BLaER1 (cell line): ENCODE measurements around the gene TSR2.

ENCODE experiments used
- H3K27ac ChIP-seq: shearing (Covaris generic); formaldehyde crosslinking; 2 replicates; pipeline ENCODE4 v1.8.1; 2022
- H3K27me3 ChIP-seq: shearing (Covaris generic); formaldehyde crosslinking; 2 replicates; pipeline ENCODE4 v1.8.1; 2022
- H3K36me3 ChIP-seq: shearing (Covaris generic); formaldehyde crosslinking; 2 replicates; pipeline ENCODE4 v1.8.1; 2022
- H3K4me1 ChIP-seq: shearing (Covaris generic); formaldehyde crosslinking; 2 replicates; pipeline ENCODE4 v1.8.1; 2022
- H3K4me2 ChIP-seq: shearing (Covaris generic); formaldehyde crosslinking; 2 replicates; pipeline ENCODE4 v1.8.1; 2022
- H3K4me3 ChIP-seq: shearing (Covaris generic); formaldehyde crosslinking; 2 replicates; pipeline ENCODE4 v1.8.1; 2022
- H3K9ac ChIP-seq: shearing (Covaris generic); formaldehyde crosslinking; 2 replicates; pipeline ENCODE4 v1.8.1; 2022
- H3K9me3 ChIP-seq: shearing (Covaris generic); formaldehyde crosslinking; 2 replicates; pipeline ENCODE4 v1.8.1; 2022
- H4K20me1 ChIP-seq: shearing (Covaris generic); formaldehyde crosslinking; 2 replicates; pipeline ENCODE4 v1.8.1; 2022
- Cebpa-rat ChIP-seq: shearing (Covaris generic); IDR thresholded peaks from 2 replicates; pipeline ENCODE4 v1.8.1; 2022

The TSR2 gene

DNA sequence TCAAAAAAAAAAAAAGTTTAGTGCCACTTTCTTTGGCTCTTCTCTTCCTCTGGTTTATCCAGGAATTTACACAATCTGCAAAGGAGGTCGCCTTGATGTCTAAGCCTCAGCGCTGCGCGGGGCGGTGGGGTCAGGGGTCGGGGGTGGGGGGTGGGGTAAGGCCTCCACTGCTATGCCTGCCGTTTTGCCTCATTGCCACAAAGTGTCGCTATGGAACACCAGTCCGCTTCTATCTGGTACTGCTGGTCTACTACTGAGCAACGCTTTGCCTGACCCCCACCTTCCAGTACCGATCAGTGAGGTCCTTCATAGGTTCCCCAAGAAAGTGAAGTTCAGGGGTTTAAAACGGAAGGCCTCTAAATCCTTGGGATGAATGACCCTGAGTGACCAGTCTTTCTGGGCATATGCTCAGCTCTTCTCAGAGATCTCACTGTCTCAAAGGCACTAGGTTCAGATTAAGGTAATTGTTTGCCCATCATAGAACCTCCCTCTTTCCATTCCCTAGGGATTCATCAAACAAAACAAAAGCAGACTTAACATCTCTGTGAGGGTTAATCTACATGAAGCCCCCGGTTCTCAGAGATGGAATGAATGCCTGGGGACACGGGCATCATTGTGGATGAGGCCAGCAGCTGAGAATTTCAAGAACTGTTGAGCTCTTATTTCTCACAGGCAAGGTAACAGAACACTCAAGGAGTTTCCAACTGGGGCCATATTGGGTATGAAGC, 16.9 kb upstream of the TSR2 start:
- H4K20me1 ChIP-seq = no peaks in the 10 kb centered on the region
- H3K9ac ChIP-seq = no peak overlapping the region
- TF ChIP-seq Cebpa-rat = no peak
- no peak overlapping the region for H3K4me3 ChIP-seq
- no peak overlapping the region for H3K27ac ChIP-seq
- H3K9me3 ChIP-seq = no peaks in the 10 kb centered on the region
- H3K4me2 ChIP-seq = no peak overlapping the region
- peaks cover 78% of the 10 kb centered on the region for H3K27me3 ChIP-seq
- H3K4me1 ChIP-seq = no peaks in the 10 kb centered on the region
- H3K36me3 ChIP-seq = no peaks in the 10 kb centered on the region

DNA sequence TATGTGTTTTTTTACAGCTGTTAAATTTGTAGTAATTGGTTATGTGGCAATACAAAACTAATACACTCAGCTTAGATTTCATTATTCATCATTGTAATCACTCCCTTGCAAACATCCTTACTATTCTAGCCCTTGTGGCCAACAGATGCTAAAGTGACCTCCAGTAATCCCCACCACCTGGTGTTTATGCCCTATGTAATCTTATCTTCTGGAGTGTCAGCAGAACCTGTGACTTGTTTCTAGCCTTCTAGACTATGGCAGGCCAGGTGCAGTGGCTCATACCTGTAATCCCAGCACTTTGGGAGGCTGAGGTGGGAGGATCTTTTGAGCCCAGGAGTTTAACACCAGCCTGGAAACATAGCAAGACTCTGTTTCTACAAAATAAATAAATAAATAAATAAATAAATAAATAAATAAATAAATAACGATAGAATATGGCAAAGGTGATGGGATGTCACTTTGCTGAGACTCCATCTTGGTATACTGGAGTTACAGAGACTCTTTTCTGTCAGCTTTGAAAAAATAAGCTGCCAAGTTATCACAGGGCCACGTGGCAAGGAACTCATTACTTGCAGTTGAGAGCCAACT, 12.3 kb upstream of the TSR2 start:
- no peaks in the 10 kb centered on the region for H3K9me3 ChIP-seq
- H3K27ac ChIP-seq = no peak overlapping the region
- H4K20me1 ChIP-seq = no peaks in the 10 kb centered on the region
- H3K4me2 ChIP-seq = no peak overlapping the region
- no peaks in the 10 kb centered on the region for H3K36me3 ChIP-seq
- H3K9ac ChIP-seq = no peak overlapping the region
- H3K4me3 ChIP-seq = no peak overlapping the region
- peaks cover 42% of the 10 kb centered on the region for H3K27me3 ChIP-seq
- TF ChIP-seq Cebpa-rat = no peak
- no peaks in the 10 kb centered on the region for H3K4me1 ChIP-seq

DNA sequence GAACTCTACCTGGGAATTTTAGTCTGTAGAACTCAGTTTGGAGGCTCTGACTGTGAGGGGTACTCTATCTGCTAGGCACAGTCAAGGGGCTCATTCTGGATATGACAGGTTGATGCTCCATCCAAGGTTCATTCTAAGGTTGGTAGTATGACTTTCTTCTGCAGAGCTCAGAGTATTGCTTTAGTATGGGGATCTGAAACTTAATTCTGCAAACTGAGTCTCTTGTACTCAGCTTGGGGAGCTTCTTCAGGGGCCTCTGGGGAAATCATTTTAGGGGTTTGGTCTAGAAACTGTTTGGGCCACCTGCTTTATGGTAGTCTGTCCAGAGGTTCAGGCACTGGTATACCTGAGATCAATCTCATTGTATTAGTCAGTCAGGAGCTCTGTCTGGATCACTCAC, 9.7 kb upstream of the TSR2 start:
- H3K4me2 ChIP-seq = no peak overlapping the region
- H3K27me3 ChIP-seq = peaks cover 46% of the 10 kb centered on the region
- H3K9ac ChIP-seq = no peak overlapping the region
- no peaks in the 10 kb centered on the region for H4K20me1 ChIP-seq
- H3K27ac ChIP-seq = no peak overlapping the region
- no peak for TF ChIP-seq Cebpa-rat
- H3K4me1 ChIP-seq = no peaks in the 10 kb centered on the region
- no peaks in the 10 kb centered on the region for H3K9me3 ChIP-seq
- H3K36me3 ChIP-seq = no peaks in the 10 kb centered on the region
- no peak overlapping the region for H3K4me3 ChIP-seq

DNA sequence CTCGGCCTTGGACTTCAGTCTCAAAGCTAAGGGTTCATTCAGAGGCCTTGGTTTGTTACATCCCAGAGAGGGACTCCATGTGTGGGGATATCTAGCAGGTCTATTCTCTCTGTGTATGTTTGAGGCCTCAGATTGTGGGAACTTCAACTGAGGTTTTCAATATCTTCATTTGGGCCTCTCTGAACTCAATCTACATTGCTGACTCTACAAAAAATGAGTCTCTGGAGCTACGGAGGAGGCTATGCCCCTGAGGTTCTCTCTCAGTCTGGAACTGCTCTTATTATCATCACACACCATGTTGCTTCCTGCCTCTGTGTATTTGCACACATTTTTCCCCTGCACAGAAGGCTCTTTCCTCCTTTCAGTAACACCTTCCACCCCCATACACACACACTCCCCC, 5.1 kb upstream of the TSR2 start:
- no peak overlapping the region for H3K4me2 ChIP-seq
- no peak overlapping the region for H3K4me3 ChIP-seq
- H4K20me1 ChIP-seq = no peaks in the 10 kb centered on the region
- no peaks in the 10 kb centered on the region for H3K36me3 ChIP-seq
- H3K9me3 ChIP-seq = no peaks in the 10 kb centered on the region
- TF ChIP-seq Cebpa-rat = no peak
- no peak overlapping the region for H3K9ac ChIP-seq
- peaks cover 4% of the 10 kb centered on the region; the same call in 1 of the 2 replicates for H3K4me1 ChIP-seq
- H3K27ac ChIP-seq = no peak overlapping the region
- peaks cover 43% of the 10 kb centered on the region for H3K27me3 ChIP-seq

DNA sequence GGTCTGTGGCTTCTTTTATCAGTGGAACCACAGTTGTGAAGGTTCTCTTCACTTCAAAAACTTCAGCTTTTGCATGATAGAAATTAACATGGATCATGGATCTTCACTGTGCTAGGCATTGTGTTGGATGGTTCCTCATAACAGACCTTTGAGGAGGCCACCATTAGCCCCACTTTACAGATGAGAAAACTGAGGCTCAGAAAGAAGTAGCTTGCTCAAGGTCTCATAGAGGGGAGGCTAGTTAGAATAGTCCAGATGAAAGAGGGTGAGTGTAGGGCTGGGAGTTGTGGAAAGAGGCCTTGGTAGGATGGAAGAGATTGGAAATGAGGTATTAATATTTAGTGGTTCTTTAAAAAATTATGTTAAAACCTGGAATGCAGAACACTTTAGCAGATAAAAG, 2.6 kb downstream of the TSR2 start:
- Histone ChIP-seq H3K9me3 (0 out of 2 replicates have a peak, but pooled peaks cover 3% of the 10 kb centered on the region), H4K20me1 (peaks cover 67% of the 10 kb centered on the region), H3K4me3 (no peak overlapping the region), H3K4me1 (peaks cover 18% of the 10 kb centered on the region), H3K27me3 (peaks cover 56% of the 10 kb centered on the region), H3K4me2 (no peak overlapping the region), H3K36me3 (peaks cover 39% of the 10 kb centered on the region), H3K9ac (no peak overlapping the region), H3K27ac (no peak overlapping the region)
- TF ChIP-seq Cebpa-rat = no peak

DNA sequence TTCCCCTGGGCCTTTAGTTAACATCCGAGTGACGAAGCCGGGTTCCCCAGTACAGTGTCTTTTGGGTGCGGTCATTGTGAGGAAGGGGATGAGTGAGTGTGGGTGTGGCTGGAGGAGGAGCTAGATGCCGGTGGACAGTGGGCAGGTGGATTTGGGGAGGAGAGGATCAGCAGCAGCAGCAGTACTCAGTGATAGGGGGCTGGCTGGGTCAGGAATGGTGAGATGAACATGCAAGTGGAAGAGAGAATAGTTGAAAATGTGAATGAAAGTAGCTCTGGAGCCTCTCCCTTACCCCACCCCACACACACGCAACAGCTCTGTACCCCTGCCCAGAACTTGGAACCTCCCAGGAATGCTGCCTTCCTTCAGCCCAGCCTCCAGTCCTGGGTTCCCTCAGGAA, 4.5 kb downstream of the TSR2 start:
- 0 out of 2 replicates have a peak, but pooled peaks cover 3% of the 10 kb centered on the region for H3K9me3 ChIP-seq
- no peak overlapping the region for H3K4me3 ChIP-seq
- H3K36me3 ChIP-seq = peaks cover 44% of the 10 kb centered on the region
- H3K9ac ChIP-seq = no peak overlapping the region
- no peak for TF ChIP-seq Cebpa-rat
- H3K4me2 ChIP-seq = no peak overlapping the region
- peaks cover 67% of the 10 kb centered on the region for H4K20me1 ChIP-seq
- peaks cover 59% of the 10 kb centered on the region for H3K27me3 ChIP-seq
- peaks cover 14% of the 10 kb centered on the region for H3K4me1 ChIP-seq
- no peak overlapping the region for H3K27ac ChIP-seq

DNA sequence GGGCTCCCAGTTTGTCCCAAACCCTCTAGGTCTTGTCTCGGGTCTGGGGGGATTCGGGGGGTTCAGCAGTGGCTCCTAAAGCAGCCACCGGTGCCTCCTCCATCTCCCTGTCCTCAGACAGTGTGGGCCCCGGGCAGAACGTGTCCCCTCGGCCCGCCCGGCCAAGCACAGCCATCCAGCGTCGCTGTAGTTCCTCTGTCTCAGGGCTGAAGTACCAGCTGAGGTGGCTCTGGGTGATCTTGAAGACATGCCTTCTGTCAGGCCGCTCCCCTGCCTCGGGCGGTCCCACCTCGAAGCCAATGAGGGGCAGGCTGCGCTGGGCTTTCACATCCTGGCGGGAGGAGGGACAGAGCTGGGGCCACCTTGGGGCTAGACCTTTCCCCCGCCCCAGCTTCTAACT, 5.9 kb downstream of the TSR2 start:
- no peak for TF ChIP-seq Cebpa-rat
- Histone ChIP-seq H3K27me3 (peaks cover 59% of the 10 kb centered on the region), H3K4me3 (no peak overlapping the region), H3K27ac (no peak overlapping the region), H3K36me3 (peaks cover 44% of the 10 kb centered on the region), H3K9ac (no peak overlapping the region), H3K9me3 (no peaks in the 10 kb centered on the region), H3K4me2 (no peak overlapping the region), H3K4me1 (peaks cover 13% of the 10 kb centered on the region), H4K20me1 (peaks cover 59% of the 10 kb centered on the region)

DNA sequence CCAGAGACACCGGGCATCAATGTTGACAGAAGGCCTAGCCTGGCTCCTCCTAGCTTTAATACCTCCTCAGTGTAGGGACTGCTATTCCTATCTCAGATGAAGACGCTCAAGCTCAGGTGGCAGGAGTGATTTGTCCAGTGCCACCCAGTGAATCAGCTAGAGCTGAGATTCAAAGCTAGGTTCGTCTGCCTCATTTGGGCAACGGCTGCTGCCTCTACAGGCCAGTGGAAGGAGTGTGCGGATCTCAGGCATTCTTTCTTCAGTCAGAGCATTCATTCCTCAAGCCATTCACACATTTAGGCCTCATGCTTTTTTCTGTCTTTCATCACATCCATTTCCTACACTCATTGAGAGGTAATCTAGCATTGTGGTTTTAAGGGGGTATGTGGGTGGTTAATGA, 7.3 kb downstream of the TSR2 start:
- TF ChIP-seq Cebpa-rat = no peak
- H3K9me3 ChIP-seq = no peaks in the 10 kb centered on the region
- H3K27me3 ChIP-seq = peaks cover 47% of the 10 kb centered on the region
- no peak overlapping the region for H3K27ac ChIP-seq
- H3K9ac ChIP-seq = no peak overlapping the region
- H3K4me2 ChIP-seq = no peak overlapping the region
- H3K36me3 ChIP-seq = peaks cover 44% of the 10 kb centered on the region
- H3K4me1 ChIP-seq = no peaks in the 10 kb centered on the region; the same call in 1 of the 2 replicates
- H3K4me3 ChIP-seq = no peak overlapping the region
- peaks cover 45% of the 10 kb centered on the region for H4K20me1 ChIP-seq

DNA sequence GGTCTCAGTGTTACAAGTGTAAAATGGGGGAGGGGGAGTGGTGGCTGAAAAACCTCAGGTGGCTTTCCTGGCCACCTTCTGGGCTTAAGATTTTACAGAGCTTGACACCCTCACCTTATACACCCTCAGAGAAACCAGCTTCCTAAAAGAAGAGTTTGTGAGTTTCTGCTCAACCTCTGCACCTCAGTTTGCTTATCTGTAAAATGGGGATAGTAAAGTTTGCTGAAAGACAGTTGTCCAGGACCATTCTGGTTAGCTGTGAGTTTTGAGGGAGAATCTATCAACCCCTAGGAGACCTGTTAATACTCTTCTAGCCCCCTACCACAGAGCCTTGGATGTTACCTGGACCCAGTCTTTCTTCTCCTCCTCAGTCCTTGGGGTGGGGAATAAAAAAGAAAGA, 9.7 kb downstream of the TSR2 start:
- no peak overlapping the region for H3K4me2 ChIP-seq
- no peak overlapping the region for H3K27ac ChIP-seq
- H3K27me3 ChIP-seq = peaks cover 27% of the 10 kb centered on the region
- no peak overlapping the region for H3K4me3 ChIP-seq
- peaks cover 26% of the 10 kb centered on the region for H3K36me3 ChIP-seq
- no peaks in the 10 kb centered on the region for H3K4me1 ChIP-seq
- no peak overlapping the region for H3K9ac ChIP-seq
- TF ChIP-seq Cebpa-rat = no peak
- no peaks in the 10 kb centered on the region for H3K9me3 ChIP-seq
- peaks cover 20% of the 10 kb centered on the region for H4K20me1 ChIP-seq

DNA sequence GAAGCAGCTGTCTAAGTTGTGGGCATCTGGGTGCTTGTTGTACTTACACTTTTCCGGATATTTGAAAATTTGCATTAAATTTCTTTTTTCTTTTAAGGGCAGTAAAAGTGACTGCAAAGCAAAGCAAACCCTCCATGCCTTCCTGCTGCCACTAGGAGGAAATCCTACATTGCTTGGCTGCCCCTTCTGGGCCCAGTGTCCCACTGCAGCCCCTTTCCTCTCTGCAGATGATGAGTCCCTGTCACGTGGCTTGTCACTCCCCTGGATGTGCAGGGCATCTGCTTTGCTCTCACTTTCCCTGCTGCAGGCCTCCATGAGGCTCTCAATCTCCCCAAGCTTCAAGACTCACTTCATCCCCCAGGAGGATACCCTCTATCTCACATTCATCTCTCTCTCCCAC, 12.7 kb downstream of the TSR2 start:
- no peaks in the 10 kb centered on the region for H3K4me1 ChIP-seq
- H3K27ac ChIP-seq = no peak overlapping the region
- H3K4me3 ChIP-seq = no peak overlapping the region
- no peak for TF ChIP-seq Cebpa-rat
- peaks cover 14% of the 10 kb centered on the region; the same call in 1 of the 2 replicates for H4K20me1 ChIP-seq
- H3K9me3 ChIP-seq = no peaks in the 10 kb centered on the region
- H3K4me2 ChIP-seq = no peak overlapping the region
- peaks cover 41% of the 10 kb centered on the region for H3K27me3 ChIP-seq
- H3K9ac ChIP-seq = no peak overlapping the region
- H3K36me3 ChIP-seq = 0 out of 2 replicates have a peak, but pooled peaks cover 6% of the 10 kb centered on the region
